GM18907 (cell line): Measurements from ENCODE around the gene GLOD5.

Source experiments
- ATAC-seq: cut with Tn5 transposase; IDR thresholded peaks from one replicate; pipeline ENCODE4 v1.9.1; 2021; ENCODE audit warnings: mild to moderate bottlenecking, moderate library complexity; ENCODE audit not compliant: unreplicated experiment

The GLOD5 gene

DNA sequence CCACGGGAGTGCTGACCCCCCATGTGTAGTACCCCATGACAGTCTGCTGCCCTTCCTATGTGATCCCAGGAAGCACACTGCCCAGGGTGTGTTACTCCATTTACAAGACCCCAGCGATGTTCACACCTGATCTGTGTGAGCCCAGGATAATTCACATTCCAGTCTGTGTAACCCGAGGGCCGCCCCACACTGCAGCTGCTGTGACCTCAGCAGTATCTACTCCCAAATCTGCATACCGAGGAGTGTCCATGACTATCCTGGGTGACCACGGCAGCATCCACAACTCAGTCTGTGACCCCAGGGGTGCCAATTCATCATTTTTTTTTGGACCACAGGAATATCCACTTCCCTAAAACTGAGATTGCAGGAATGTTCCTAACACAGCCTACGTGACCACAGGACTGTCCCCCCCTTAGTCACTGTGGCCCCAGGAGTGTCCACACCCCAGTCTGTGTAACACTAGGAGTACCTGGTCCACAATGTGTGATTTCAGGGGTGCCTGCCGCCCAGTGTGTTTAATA, 7.8 kb upstream of the GLOD5 start:
- ATAC-seq: no peak

DNA sequence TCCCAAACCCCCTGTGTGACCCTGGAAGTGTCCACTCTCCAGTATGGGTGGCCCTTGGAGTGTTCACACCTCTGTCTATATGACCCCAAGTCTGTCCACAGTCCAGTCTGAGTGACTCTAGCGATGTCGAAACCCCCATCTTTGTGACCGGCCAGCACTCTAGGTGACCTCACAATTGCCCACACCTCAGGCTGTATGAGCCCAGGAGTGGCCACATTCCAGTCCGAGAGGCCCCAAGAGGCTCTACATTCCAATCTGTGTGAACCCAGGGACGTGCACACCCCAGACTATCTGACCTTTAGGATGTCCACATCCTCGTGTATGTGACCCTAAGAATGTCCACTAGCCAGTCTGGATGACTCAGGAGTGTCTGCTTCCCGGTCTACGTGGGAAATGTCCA, 7.3 kb upstream of the GLOD5 start:
- no peak for ATAC-seq

DNA sequence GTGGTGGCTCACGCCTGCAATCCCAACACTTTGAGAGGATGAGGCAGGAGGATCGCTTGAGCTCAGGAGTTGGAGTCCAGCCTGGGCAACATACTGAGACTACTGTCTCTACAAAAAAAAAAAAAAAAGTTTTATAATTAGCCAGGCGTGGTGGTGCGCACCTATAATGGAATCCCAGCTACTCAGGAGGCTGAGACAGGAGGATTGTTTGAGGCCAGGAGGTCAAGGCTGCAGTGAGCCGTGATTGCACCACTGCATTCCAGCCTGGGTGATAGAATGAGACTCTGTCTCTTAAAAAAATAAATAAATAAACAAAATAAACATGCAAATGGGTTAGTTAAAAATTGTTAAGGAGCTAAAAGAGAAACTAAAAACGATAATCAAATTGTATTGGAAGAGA, 7.7 kb downstream of the GLOD5 start:
- no peak for ATAC-seq

DNA sequence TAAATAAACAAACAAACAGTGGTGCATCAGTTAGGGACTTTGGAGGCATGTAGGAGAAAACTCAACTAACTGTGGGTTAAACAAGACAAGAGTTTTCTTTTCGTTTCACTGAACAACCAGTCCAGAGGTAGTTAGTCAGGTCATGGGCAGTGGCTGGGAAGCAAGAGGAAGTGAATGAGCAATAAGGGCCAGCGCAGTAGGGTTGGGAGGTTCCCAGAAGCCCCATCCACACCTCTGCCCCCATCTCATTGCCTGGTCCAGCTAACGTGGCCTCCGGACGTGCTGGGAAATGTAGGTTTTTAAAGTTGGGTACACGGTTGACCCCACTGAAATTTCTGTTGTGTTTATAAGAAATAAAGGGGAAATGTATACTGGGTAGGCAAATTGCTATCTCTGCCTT, 8.7 kb downstream of the GLOD5 start:
- no peak for ATAC-seq

DNA sequence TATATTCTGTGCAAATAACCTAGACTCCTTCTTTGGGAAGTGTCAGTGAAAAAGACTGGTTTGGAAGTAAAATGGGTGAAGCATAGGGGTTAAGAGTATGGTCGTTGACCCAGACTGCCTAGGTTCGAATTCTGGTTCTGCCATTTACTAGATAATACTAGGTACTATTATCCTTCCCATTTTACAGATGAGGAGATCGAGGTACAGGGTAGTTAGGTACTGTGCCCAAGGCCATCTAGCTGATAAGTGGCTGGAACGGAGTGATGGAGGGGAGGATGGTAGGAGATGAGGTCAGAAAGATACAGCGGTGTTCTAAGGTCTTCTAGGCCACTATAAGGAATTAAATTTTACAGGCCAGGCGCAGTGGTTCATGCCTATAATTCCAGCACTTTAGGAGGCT, 11.1 kb downstream of the GLOD5 start:
- no peak for ATAC-seq

DNA sequence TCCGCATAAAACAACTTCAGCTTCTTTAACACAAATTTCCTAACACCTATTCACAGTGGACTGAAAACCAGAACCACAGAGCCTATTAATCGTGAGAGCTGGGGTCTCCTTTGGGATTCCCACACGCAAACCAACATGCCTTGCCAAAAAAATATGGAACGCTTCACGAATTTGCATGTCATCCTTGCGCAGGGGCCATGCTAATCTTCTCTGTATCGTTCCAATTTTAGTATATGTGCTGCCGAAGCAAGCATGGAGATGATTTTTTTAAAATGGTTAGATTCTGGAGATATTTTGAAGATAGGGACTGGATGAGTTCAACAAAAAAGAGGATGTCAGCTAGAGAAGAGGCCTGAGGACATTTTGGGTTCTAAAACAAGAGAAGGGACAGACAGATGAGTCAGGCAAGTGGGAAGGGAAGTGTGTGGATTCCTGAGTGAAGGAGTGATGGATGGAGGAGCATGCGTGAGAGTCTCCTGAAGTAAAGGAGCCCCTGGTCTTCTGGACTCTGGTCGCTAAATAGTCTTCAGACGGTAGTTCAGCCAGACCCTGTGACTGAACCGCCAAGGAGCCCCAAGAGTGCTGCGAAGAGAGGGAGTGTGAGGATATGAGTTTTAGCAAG, 15.4 kb downstream of the GLOD5 start:
- no peak for ATAC-seq

DNA sequence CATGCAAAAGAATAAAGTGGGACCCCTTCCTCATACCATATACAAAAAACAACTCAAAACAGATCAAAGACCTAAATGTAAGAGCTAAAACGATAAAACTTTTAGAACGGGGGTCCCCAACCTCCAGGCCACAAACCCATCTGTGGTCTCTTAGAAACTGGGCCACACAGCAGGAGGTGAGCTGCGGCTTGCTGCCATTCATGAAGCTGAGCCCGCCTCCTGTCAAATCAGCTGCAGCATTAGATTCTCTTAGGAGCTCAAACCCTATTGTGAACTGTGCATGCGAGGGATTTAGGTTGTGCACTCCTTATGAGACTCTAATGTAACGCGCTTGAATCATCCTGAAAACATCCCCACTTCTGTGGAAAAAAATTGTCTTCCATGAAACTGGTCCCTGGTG, 17.9 kb downstream of the GLOD5 start:
- ATAC-seq: no peak

DNA sequence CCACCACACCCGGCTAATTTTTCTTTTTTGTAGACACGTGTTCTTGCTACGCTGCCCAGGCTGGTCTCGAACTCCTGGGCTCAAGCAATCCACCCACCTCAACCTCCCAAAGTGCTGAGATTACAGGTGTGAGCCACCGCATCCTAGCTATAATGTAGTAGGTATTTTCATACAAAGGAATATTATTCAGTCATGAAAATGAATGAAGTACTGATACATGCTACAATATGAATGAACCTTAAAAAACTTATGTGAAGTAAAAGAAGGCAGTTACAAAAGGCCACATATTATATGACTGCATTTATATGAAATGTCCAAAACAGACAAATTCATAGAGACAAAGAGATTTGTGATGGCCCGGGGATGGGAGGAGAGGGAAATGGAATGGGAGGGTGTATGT, 20.2 kb downstream of the GLOD5 start:
- no peak for ATAC-seq

DNA sequence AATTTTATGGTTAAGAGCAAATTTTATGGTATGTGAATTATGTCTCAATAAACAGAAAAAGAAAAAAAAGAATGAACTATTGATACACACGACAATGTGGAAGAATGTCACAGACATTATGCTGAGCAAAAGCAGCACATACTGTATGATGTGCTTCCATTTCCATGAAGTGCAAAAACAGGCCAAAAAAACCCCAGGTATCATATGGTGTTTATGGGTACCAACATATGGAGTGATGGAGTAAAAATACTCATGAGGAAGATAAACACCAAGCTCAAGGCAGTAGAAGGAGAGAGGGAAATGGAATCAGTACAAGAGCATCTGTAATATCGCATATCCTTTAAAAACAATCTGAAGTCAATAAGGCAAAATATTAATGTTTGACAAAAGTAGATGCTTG, 20.7 kb downstream of the GLOD5 start:
- no peak for ATAC-seq

DNA sequence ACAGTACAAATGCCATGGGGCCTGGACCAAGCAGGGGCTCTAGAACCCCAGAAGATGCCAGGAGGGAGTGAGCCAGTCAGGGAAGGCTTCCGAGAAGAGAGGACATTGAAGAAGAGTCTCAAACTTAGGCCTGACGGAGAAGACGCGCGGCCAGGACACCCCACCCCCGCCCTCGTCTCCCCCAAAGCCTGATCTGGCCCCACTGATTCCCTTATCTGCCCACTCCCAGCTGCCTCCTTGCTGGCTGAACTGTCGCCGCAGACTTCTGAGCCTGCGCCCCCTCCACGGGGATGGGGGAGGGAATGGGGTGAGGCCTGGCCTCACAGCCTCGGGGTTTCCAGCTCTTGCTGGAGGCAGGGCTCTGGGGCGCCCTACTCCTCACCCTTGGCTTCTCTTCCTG, 21.2 kb downstream of the GLOD5 start:
- no peak for ATAC-seq

DNA sequence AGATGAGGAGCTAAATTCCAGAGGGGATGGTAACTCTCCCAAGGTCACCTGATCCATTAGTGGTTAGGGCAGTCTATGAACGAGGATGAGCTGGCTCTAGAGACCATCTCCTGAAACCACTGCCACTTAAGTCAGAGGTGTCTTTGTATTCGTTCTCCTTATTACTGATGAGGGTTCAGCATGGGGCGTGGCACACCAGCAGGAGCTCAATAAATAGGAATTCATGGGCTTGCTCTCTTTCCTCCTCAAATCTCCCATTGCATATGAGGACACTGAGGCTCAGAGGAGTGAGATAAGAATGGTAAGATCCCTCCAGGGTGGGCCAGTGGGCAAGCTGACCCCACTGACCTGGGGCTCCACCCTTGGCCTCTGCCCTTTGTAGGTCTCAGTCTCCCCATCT, 23.2 kb downstream of the GLOD5 start:
- no peak for ATAC-seq

DNA sequence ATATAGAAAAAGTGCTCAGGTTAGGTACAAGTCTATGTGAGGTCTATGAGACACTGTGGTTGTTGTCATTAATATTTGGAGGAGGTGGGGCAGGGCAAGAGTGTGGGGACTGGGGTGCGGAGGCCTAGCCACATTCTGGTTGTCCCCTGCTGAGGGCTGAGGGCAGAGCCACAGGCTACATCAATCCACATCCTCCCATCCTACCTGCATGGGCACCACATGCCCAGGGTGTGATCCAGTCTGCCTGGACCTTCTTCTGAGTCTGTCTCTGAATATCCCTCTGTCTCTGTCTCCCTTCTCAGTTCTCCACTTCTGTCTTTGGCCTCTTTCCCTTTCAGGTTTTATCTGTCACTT, 23.6 kb downstream of the GLOD5 start:
- ATAC-seq: no peak

DNA sequence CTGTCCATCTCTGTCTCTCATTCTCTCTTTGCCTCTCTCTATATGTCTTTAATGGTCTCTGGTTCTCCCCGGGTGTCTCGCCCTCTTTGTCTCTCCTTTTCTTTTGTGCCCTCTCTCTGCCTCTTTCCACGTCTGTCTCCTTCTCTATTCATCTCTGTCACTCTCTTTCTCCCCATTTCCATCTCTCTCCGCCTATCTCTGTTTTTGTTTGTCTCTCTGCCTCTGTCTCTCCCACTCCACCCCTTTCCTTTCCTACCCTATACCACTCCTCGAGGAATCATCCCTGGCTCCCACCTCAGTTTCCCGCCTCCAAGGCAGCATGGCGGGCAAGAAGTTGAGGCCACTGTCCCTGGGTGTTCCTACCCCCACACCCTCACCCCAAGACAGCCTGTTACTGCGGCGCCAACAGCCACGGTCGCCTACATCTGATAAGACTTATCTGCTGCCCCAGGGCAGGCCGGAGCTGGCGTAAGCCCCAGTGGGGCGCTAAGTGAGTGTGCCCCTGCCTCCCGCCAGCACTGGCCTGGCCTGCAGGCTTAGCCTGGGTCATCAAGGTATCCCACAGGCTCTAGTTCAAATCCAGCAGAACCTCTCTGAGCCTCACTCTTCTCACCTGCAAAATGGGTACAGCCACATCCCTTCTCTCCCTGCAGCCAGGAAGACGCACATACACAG, 24.1 kb downstream of the GLOD5 start:
- no peak for ATAC-seq

DNA sequence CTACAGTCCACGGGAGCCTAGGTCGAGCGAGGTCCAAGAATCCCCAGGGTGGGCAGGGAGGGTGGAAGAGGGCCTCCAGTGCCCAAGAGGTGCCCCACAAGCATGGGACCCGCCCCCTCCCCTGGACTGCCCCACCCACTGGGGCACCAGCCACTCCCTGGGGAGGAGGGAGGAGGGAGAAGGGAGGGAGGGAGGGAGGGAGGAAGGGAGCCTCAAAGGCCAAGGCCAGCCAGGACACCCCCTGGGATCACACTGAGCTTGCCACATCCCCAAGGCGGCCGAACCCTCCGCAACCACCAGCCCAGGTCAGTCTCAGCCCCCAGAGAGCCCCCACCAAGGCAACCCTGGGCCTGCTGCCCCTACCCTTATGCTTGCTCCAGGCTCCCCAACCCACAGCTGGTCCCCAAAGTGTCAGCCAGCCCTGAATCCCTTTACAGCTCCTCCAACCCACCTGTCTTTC, 24.8 kb downstream of the GLOD5 start, which contains the start of gene GATA1:
Gene GATA1 (plus strand): TSS at position 250 of the 460 bp plus-strand sequence. CDS start 4,520 bp downstream, outside the sequence.
- no peak for ATAC-seq

DNA sequence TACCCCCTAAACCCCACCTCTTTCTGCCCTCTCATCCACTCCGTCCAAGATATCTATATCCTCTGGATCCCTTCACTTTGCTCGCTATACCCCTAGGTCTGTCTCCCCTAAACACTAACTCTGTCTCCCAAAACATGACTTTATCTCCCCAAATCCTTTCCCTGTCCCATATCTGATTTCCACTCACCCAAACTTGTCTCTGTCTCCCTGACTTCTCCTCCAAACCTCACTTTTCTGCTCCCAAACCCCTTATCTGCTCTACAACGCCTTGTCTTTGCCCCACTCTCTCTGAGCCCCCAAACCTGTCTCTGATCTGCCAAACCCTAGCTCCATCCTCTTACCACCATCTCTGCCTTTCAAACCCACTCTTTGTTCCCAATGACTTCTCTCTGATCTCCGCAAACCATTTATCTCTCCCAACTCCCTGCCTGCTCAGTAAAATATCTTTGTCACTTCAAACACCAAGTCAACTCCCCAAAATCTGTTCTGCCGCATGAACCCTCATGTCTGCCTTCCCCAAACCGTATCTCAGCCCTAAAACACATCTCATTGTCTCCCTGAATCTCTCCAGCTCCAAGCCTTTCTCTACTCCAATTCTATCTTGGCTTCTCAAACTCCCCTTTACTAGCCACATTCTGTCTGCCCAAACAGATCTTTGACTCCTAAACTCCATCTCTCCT, 25.4 kb downstream of the GLOD5 start:
- ATAC-seq: no peak

DNA sequence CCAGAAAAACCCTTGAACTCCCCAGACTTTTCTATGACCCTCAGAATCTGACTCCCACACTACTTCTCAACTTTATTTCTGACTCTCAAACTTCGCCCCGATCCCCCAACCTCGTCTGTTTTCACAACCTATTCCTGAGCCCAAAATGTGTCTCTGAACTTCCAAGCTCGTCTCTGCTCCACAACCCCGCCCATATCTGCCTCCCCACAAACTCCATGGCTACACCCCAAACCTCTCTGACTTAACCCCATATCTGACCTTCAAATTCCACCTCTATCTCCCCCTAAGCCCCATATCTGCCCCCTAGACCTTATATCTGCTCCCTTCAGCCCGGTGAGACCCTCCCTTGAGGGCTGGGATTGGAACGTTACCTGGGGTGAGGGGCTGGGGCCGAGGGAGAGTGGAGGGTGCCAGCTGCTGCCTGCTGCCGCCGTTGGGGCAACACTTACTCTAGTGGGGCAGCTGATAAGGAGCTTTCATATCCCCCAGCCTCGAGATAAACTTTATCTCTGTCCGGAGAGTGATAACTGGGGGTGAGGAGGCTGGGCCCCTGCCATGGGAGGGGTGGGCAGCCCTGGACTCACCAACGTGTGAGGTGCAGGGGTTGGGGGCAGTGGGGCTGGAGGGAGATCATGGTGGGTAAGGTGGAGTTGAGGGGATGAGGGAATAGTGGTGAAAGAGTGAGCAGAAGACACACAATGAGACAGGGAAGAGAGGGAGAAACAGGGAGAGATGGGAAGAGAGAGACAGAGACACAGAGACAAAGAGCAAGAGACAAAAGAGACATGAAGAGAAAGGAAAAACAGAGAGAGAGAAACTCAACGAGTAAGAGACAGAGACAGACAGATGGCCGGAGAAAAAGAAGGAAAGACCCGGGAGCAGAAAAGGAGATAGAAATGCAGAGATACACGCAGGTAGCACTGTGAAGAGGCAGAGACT, 26.2 kb downstream of the GLOD5 start:
- no peak for ATAC-seq

DNA sequence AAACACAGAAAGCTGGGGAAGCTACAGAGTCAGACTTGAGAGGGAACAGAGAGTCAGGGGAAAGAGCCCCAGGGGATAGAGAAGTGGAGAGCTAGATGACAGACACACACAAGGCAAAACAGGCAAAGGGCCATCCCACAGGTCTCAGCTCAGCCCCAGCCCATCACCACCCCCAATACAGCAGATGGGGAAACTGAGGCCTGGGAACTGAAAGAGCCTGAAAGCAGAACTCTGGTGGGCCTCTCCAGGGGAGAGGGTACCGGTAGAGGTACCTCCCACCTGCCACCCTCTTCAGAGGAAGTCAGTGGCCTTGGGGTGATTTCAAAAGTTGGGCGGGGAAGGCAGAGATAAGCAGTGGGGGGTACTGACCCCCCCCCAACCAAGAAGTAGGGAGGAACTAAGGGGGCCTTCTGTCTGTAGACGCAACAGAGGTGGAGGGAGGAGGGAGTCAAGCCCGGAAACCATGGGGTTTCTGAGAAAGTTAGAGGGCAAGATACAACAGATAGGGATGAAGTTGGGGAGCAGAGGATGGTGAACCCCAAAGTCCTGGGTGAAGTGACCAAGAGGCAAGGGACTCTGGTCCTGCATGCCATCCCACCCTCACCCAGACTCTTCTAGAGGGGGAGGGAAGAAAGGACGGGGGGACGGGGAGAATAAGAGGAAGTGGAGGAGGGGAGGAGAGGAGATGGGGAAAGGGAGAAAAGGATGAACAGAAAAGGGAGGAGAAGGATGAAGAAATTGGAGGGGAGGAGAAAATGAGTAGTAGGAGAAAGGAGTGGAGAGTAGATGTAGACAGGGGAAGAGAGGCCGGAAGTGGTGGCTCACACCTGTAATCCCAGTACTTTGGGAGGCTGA, 28.0 kb downstream of the GLOD5 start:
- ATAC-seq: no peak

DNA sequence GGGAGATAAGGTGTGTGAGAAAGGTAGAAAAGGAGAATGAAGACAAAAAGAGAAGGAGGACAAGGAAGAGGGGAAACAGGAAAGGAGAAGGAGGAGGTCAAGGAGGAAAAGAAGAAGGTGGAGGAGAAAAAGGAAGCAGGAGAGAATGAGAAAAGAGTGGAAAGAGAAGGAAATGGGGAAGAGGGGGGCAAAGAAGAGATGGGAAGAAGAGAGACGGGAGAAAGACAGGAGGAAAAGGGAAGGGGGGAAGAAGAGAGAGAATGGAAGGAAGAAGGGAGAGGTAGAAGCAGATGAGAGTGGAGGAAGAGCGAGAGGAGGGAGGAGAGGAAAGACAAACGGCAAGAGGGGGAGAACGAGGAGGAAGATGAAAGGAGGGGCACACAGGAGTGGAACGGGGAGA, 28.9 kb downstream of the GLOD5 start:
- ATAC-seq: no peak

DNA sequence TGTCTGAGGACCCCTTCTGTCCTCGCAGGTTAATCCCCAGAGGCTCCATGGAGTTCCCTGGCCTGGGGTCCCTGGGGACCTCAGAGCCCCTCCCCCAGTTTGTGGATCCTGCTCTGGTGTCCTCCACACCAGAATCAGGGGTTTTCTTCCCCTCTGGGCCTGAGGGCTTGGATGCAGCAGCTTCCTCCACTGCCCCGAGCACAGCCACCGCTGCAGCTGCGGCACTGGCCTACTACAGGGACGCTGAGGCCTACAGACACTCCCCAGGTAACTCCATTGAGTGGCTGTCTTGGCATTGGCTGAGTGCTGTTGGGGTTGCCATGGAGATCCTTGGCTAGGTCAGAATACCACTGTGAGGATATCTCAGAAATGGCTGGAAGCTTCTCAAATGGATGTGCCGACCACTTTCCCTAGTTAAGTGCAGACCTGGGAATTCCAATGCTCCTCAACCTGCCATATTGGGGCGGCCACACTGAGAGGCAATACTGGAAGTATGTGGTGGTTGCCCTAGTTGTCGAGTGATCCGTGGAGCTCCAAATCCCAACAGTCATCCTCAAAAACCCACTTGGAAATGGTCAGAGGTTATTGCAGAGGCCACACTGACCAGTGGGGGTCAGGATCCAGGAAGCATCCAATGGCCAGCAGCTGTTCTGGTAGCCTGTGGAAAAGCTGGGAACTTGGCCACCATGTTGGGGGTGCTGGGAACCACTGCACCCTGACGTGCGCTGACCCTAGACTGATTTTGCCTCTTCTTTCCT, 29.7 kb downstream of the GLOD5 start:
- ATAC-seq: no peak
